Measurements from ENCODE around the gene HARBI1.

The HARBI1 gene

GRCh38 chr11:46633291-46634217, 16.5 kb upstream of the HARBI1 start:
- DNase-seq, result no peak

- DNase-seq, result no peak
Observed at GRCh38 chr11:46632502-46632901, 15.5 kb upstream of the HARBI1 start.

- no peak for DNase-seq
Observed at GRCh38 chr11:46631676-46632075, 14.6 kb upstream of the HARBI1 start.

GRCh38 chr11:46630237-46630636, 13.2 kb upstream of the HARBI1 start:
- no peak for DNase-seq

GRCh38 chr11:46628961-46629360, 11.9 kb upstream of the HARBI1 start:
- DNase-seq, result no peak

GRCh38 chr11:46625406-46625805, 8.4 kb upstream of the HARBI1 start:
- DNase-seq, result no peak

GRCh38 chr11:46618837-46619236, 1.8 kb upstream of the HARBI1 start:
- DNase-seq, result no peak

GRCh38 chr11:46617972-46618314, 916 bp upstream of the HARBI1 start:
- no peak for DNase-seq

GRCh38 chr11:46616551-46617133, 385 bp downstream of the HARBI1 start:
- DNase-seq, result peak in 1 of 2 donors; percentile 40

GRCh38 chr11:46615756-46616155, 1.3 kb downstream of the HARBI1 start:
- DNase-seq, result no peak

- DNase-seq, result no peak
Observed at GRCh38 chr11:46612326-46612725, 4.7 kb downstream of the HARBI1 start.

- DNase-seq, result no peak
Observed at GRCh38 chr11:46611526-46612304, 5.3 kb downstream of the HARBI1 start.

- no peak for DNase-seq
Observed at GRCh38 chr11:46609386-46609785, 7.6 kb downstream of the HARBI1 start.

GRCh38 chr11:46607516-46607915, 9.5 kb downstream of the HARBI1 start:
- DNase-seq, result no peak

GRCh38 chr11:46604796-46605195, 12.2 kb downstream of the HARBI1 start:
- no peak for DNase-seq

- DNase-seq, result no peak
Observed at GRCh38 chr11:46603704-46604308, 13.2 kb downstream of the HARBI1 start.

GRCh38 chr11:46601129-46601528, 15.9 kb downstream of the HARBI1 start:
- DNase-seq, result no peak

GRCh38 chr11:46600194-46600960, 16.6 kb downstream of the HARBI1 start:
- no peak for DNase-seq

GRCh38 chr11:46599340-46600193, 17.5 kb downstream of the HARBI1 start:
- no peak for DNase-seq

GRCh38 chr11:46597609-46598219, 19.3 kb downstream of the HARBI1 start:
- DNase-seq, result no peak

GRCh38 chr11:46597155-46597554, 19.9 kb downstream of the HARBI1 start:
- no peak for DNase-seq
